ENCODE data around the gene UBA1. TPM values are rescaled to one million over a fixed set of nuclear protein-coding genes. Genes with fewer than 3 reads are reported as not detected.
A peak's percentile ranks its signal among the peaks of the same experiment; 100 is the strongest.
"Not testable (repeated sequence)": the region's sequence is repeated elsewhere in the genome, so short reads cannot be mapped to it uniquely, and the experiment has no call there.

The UBA1 gene
- total RNA-seq, 1 donor from 2014 or later = 538 TPM

GRCh38 chrX:47248576-47248975 lies 54.9 kb downstream of the UBA1 start:
- Mint-ChIP-seq H3K27ac (peak overlapping the region; percentile 71), H3K27me3 (no peaks in the 10 kb centered on the region), H3K36me3 (ENCODE audit: insufficient read depth) (peaks cover 32% of the 10 kb centered on the region), H3K9me3 (ENCODE audit: low read depth) (no peaks in the 10 kb centered on the region), H3K4me1 (ENCODE audit: low read depth) (peaks cover 2% of the 10 kb centered on the region), H3K4me3 (ENCODE audit: low read depth) (no peak overlapping the region)
- DNase-seq (ENCODE audit: low spot score, unreplicated experiment) = no peak
- no peak for TF ChIP-seq CTCF (IDR thresholded peaks at IDR 0.05; ENCODE audit: unreplicated experiment)

GRCh38 chrX:47250017-47250347 lies 56.4 kb downstream of the UBA1 start:
- no peaks in the 10 kb centered on the region for H3K27me3 Mint-ChIP-seq
- peaks cover 24% of the 10 kb centered on the region for H3K36me3 Mint-ChIP-seq (ENCODE audit: insufficient read depth)
- peaks cover 4% of the 10 kb centered on the region for H3K4me1 Mint-ChIP-seq (ENCODE audit: low read depth)
- no peak for DNase-seq (ENCODE audit: low spot score, unreplicated experiment)
- H3K27ac Mint-ChIP-seq = no peak overlapping the region
- peaks cover 10% of the 10 kb centered on the region for H3K9me3 Mint-ChIP-seq (ENCODE audit: low read depth)
- no peak for TF ChIP-seq CTCF (IDR thresholded peaks at IDR 0.05; ENCODE audit: unreplicated experiment)
- no peak overlapping the region for H3K4me3 Mint-ChIP-seq (ENCODE audit: low read depth)

GRCh38 chrX:47257620-47258019 lies 64.0 kb downstream of the UBA1 start:
- H3K9me3 Mint-ChIP-seq (ENCODE audit: low read depth) = peaks cover 19% of the 10 kb centered on the region
- DNase-seq (ENCODE audit: low spot score, unreplicated experiment); H3K27me3 Mint-ChIP-seq; H3K4me1 Mint-ChIP-seq (ENCODE audit: low read depth); H3K4me3 Mint-ChIP-seq (ENCODE audit: low read depth); H3K36me3 Mint-ChIP-seq (ENCODE audit: insufficient read depth); H3K27ac Mint-ChIP-seq: not testable (repeated sequence)

Other genes starting within 250 kb of the UBA1 start
- gene RGN, start 115.4 kb upstream of the UBA1 start, total RNA-seq = 7.3 and 8.0 TPM in 2 replicates
- gene NDUFB11, start 49.1 kb upstream of the UBA1 start, total RNA-seq = 87.8 and 94.1 TPM in 2 replicates
- 62.5 and 68.2 TPM in 2 replicates for gene RBM10, start 48.6 kb upstream of the UBA1 start, total RNA-seq
- gene CDK16, start 24.9 kb downstream of the UBA1 start, total RNA-seq = 236 and 253 TPM in 2 replicates
- gene USP11, start 39.2 kb downstream of the UBA1 start, total RNA-seq = 267 and 277 TPM in 2 replicates
- gene ZNF157, start 176.7 kb downstream of the UBA1 start, total RNA-seq = 2.0 TPM in 2 replicates